H1 (cell line): Measurements from ENCODE around the gene ZNF750. TPM values are rescaled to one million over a fixed set of nuclear protein-coding genes. Genes with fewer than 3 reads are reported as not detected.

Experiments
- ATF2 ChIP-seq: IDR thresholded peaks from 2 replicates; pipeline ENCODE4 v1.6.1; 2012; ENCODE audit warnings: low read length, inconsistent platforms
- FOSL1 ChIP-seq: IDR thresholded peaks from 2 replicates; pipeline ENCODE4 v1.6.1; 2011; ENCODE audit warnings: mild to moderate bottlenecking, low read depth, low read length, moderate library complexity; ENCODE audit not compliant: insufficient read depth
- POU5F1 ChIP-seq: IDR thresholded peaks from 2 replicates; pipeline ENCODE4 v1.6.1; 2011; ENCODE audit warnings: low read depth, mild to moderate bottlenecking, low read length, moderate library complexity
- RXRA ChIP-seq: IDR thresholded peaks from 2 replicates; pipeline ENCODE4 v1.6.1; 2011; ENCODE audit warnings: low read depth, mild to moderate bottlenecking, low read length, moderate library complexity; ENCODE audit not compliant: insufficient read depth
- SIX5 ChIP-seq: IDR thresholded peaks from 2 replicates; pipeline ENCODE4 v1.6.1; 2011; ENCODE audit warnings: mild to moderate bottlenecking, low read depth, low read length
- SP1 ChIP-seq: IDR thresholded peaks from 2 replicates; pipeline ENCODE4 v1.6.1; 2011; ENCODE audit warnings: low read depth, low read length
- TBP ChIP-seq: IDR thresholded peaks from 2 replicates; pipeline ENCODE4 v1.6.1; 2011; ENCODE audit warnings: low read depth, low read length, improper control_type of control experiment
- polyA plus RNA-seq, 7 experiments: library from polyadenylated mRNA; depleted of rRNA in 3 of 7; stranded (reverse) in 5 of 7; unstranded in 2 of 7; fragments of >200 nt in 5 of 7; fragments of 200-250 nt in 2 of 7; gene quantifications; 1 replicate in 5 of 7; 2 replicates in 1 of 7; 4 replicates in 1 of 7; pipeline versions ENCODE4 v1.2.1 to v1.2.3, GENCODE V29; 2011 to 2013; ENCODE audit warnings: missing spikeins in 2 of 7, mixed read lengths in 2 of 7
- total RNA-seq: library from RNA; stranded (reverse); fragmentation: NEBNext Ultra II Directional; extraction: Animal tissue kit (Norgen Biotek cat#: 25700); gene quantifications from 2 replicates; pipeline ENCODE4 v1.2.1, GENCODE V29; 2021
- TF ChIP-seq, protein P1 (sequence below): fragments of 300-600 bp; sonication (generic); IDR thresholded peaks from 2 replicates; pipeline ENCODE4 v1.7.1; 2012; ENCODE audit warnings: low read length, moderate library complexity, mild to moderate bottlenecking, inconsistent platforms; ENCODE audit not compliant: insufficient replicate concordance

ZNF750 gene
- total and polyA plus RNA-seq, 2 of the 8 experiments (the other 6 are each of a cell fraction or from before 2014, with no cell fraction given): not detected

DNA sequence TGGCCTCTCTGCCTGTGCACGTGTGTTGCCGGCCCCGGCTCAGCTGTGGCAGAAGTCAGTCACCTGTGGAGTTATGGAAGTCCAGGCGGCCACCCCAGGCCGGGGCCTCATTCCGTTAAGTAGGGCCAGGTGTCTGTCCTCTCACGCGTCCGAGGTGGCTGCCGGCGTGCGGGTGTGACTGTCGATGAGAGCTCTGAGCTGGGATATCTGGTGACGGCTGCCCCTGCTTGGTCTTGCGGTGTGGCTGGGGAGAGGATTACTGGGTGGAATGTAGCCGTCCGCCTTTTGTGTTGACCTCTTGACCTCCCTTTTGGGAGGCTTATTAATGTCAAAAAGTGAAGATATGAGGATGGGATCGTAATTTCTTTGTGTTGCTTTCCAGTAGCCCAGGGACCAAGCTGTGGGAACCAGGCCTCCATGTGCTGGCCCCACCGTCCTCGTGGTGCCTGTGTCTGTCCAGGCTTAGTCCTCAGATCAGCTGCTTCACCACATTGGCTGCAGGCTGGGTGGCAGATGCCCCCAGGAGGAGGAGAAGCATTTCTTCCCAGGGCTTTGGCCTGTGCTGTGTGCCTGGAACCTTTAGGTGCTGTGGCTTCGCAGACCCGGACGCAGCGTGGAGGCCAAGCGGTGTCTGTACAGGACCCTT lies 23.0 kb upstream of the ZNF750 start (continued):
- TF ChIP-seq, protein P1, sequence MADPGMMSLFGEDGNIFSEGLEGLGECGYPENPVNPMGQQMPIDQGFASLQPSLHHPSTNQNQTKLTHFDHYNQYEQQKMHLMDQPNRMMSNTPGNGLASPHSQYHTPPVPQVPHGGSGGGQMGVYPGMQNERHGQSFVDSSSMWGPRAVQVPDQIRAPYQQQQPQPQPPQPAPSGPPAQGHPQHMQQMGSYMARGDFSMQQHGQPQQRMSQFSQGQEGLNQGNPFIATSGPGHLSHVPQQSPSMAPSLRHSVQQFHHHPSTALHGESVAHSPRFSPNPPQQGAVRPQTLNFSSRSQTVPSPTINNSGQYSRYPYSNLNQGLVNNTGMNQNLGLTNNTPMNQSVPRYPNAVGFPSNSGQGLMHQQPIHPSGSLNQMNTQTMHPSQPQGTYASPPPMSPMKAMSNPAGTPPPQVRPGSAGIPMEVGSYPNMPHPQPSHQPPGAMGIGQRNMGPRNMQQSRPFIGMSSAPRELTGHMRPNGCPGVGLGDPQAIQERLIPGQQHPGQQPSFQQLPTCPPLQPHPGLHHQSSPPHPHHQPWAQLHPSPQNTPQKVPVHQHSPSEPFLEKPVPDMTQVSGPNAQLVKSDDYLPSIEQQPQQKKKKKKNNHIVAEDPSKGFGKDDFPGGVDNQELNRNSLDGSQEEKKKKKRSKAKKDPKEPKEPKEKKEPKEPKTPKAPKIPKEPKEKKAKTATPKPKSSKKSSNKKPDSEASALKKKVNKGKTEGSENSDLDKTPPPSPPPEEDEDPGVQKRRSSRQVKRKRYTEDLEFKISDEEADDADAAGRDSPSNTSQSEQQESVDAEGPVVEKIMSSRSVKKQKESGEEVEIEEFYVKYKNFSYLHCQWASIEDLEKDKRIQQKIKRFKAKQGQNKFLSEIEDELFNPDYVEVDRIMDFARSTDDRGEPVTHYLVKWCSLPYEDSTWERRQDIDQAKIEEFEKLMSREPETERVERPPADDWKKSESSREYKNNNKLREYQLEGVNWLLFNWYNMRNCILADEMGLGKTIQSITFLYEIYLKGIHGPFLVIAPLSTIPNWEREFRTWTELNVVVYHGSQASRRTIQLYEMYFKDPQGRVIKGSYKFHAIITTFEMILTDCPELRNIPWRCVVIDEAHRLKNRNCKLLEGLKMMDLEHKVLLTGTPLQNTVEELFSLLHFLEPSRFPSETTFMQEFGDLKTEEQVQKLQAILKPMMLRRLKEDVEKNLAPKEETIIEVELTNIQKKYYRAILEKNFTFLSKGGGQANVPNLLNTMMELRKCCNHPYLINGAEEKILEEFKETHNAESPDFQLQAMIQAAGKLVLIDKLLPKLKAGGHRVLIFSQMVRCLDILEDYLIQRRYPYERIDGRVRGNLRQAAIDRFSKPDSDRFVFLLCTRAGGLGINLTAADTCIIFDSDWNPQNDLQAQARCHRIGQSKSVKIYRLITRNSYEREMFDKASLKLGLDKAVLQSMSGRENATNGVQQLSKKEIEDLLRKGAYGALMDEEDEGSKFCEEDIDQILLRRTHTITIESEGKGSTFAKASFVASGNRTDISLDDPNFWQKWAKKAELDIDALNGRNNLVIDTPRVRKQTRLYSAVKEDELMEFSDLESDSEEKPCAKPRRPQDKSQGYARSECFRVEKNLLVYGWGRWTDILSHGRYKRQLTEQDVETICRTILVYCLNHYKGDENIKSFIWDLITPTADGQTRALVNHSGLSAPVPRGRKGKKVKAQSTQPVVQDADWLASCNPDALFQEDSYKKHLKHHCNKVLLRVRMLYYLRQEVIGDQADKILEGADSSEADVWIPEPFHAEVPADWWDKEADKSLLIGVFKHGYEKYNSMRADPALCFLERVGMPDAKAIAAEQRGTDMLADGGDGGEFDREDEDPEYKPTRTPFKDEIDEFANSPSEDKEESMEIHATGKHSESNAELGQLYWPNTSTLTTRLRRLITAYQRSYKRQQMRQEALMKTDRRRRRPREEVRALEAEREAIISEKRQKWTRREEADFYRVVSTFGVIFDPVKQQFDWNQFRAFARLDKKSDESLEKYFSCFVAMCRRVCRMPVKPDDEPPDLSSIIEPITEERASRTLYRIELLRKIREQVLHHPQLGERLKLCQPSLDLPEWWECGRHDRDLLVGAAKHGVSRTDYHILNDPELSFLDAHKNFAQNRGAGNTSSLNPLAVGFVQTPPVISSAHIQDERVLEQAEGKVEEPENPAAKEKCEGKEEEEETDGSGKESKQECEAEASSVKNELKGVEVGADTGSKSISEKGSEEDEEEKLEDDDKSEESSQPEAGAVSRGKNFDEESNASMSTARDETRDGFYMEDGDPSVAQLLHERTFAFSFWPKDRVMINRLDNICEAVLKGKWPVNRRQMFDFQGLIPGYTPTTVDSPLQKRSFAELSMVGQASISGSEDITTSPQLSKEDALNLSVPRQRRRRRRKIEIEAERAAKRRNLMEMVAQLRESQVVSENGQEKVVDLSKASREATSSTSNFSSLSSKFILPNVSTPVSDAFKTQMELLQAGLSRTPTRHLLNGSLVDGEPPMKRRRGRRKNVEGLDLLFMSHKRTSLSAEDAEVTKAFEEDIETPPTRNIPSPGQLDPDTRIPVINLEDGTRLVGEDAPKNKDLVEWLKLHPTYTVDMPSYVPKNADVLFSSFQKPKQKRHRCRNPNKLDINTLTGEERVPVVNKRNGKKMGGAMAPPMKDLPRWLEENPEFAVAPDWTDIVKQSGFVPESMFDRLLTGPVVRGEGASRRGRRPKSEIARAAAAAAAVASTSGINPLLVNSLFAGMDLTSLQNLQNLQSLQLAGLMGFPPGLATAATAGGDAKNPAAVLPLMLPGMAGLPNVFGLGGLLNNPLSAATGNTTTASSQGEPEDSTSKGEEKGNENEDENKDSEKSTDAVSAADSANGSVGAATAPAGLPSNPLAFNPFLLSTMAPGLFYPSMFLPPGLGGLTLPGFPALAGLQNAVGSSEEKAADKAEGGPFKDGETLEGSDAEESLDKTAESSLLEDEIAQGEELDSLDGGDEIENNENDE: no peak
- TF ChIP-seq RXRA (no peak), SIX5 (no peak), FOSL1 (no peak), POU5F1 (no peak), TBP (no peak), SP1 (no peak), ATF2 (no peak)
